Activated T-helper 9 cell treated with anti-CD3 and anti-CD28 coated beads, Interleukin-2, amount 50 U/mL, for 16 hours (primary cell): ENCODE measurements around the gene CDC42BPA.
"Not testable (repeated sequence)": the region's sequence is repeated elsewhere in the genome, so short reads cannot be mapped to it uniquely, and the experiment has no call there.

ENCODE experiments used
- DNase-seq: peaks from one replicate; pipeline ENCODE4 v3.0.0-alpha.2; 2020; ENCODE audit warnings: low read depth

Gene CDC42BPA

DNA sequence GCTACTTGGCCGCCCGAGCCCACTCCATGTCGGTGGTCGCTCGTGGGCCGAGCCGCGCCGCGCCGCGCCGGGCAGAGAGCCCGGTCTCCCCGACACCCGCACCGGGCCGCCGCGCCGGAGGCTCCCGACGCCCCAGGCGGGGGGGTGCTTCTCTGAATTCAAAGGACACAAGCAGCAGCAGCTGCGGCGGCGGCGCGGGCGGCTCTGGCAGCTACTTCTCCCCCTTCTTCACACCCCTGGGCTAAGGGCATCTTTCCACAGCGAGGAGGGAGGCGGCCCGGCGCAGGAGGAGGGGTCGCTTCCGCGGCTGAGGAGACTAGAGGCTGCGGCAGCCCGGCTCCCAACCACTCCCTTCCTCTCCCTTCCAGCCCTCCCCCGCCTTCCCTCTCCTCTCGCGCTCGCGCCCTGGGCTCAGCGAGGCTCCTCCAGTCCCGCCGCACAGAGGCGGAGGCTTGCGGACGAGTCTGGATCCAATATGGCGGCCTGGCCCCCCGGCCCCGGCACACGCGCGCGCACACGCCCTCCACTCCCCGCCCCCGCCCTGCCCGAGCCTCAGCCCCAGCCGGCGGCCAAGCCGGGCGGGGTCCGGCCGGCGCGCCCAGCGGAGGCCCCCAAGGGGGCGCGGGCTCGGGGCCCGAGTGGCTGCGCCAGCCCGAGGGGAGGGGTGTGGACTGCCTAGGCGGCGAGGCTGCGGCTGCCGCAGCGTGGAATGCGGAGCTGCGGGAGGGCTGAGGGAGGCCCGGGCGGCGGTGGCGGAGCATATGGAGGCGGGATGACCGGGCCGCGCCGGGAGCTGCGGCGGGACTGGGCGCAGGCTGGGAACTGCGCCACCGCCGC, at the start of gene CDC42BPA:
CDC42BPA (minus strand) TSS at position 477 of the 837 bp plus-strand sequence. CDS start 1,310 bp downstream, outside the sequence.
- DNase-seq, result no peak

DNA sequence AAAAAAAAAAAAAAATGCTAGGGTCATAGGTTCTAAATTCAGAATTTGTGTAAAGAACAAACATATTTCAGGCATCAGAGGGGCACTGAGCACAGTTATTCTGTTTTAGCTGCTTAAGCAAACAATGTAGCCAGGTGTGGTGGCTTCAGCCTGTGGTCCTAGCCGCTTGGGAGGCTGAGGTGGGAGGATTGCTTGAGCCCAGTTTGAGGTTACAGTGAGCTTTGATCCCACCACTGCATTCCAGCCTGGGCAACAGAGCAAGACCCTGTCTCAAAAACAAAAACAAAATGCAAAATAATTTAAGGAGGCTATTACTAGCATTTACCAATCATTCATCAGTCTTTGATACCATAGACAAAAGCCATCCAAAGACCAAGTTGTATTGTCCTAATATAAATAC, 49.7 kb upstream of the CDC42BPA start:
- no peak for DNase-seq

- no peak for DNase-seq
Observed at GRCh38 chr1:227365473-227366431, 47.5 kb upstream of the CDC42BPA start.

DNA sequence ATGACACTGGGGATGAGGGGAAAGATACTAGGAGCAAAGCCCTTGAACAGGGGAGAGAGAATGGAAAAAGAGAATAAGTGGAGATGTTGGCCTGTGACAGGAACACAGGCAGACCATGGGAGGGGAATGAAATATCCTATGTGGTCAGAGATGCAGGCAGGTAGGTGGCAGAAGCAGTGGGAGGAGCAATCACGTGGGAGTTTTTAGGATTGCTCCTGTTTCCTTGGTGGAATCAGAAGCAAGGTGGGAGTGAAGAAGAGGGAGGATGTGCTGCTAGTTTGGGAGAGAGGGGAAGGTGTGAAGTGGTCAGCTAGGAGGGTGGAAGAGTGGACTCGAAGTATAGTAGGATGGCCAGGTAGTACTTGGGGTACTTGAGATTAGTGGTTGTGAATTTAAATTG, 46.4 kb upstream of the CDC42BPA start:
- DNase-seq, result no peak

GRCh38 chr1:227363825-227364224, 45.5 kb upstream of the CDC42BPA start:
- no peak for DNase-seq

- no peak for DNase-seq
Observed at GRCh38 chr1:227362039-227362438, 43.7 kb upstream of the CDC42BPA start.

DNA sequence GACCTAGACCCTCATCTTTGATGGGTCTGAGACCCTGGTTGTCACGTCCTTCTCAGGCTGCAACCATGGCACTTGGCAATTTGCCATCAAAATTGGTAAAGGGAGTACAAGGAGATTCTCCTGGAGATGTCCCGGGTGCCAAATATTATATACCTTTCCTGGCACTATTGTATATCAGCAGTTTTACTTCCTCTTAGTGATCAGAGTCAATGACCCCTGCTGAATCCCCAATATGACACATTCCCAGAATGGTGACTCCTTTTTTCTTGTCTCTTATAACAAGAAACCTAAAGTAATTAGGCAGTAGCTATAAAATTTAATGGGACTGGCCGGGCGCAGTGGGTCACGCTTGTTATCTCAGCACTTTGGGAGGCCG, 39.6 kb upstream of the CDC42BPA start:
- no peak for DNase-seq

DNA sequence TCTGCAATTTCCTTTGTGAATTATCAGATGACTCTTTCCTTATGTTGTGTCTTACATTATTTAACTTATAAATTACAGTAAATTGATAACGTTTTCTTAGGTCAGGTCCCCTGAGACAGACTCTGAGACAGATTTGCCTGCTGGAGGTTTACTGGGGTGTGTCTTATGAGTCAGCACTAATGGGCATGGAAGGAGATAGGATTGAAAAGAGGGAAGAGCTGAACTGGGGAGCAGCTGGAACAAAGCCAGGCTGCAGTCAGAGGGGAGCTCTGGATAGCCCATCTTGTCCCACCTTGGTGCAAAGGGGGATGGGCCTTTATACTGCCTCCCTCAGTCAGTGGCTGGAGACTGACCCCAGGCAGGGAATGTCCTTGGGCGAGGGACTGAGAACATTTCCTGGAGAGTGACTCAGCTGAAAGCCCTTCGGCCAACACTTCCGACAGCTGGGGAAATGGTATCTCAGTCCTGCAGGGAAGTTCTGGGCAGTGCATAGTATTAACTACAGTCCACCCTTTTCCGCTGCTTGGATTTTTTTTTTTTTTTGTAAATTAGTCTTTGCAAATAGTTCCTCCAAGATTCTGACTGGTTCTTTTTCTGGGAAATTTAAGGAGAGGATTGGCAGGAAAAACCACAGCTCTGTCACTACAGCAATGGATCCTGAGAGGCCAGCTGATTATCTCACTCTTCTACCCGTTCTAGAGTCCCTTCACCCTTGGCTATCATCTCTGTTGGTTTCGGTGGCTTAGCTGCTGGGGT, 39.1 kb upstream of the CDC42BPA start:
- DNase-seq, result no peak

- no peak for DNase-seq
Observed at GRCh38 chr1:227356620-227357146, 38.4 kb upstream of the CDC42BPA start.

DNA sequence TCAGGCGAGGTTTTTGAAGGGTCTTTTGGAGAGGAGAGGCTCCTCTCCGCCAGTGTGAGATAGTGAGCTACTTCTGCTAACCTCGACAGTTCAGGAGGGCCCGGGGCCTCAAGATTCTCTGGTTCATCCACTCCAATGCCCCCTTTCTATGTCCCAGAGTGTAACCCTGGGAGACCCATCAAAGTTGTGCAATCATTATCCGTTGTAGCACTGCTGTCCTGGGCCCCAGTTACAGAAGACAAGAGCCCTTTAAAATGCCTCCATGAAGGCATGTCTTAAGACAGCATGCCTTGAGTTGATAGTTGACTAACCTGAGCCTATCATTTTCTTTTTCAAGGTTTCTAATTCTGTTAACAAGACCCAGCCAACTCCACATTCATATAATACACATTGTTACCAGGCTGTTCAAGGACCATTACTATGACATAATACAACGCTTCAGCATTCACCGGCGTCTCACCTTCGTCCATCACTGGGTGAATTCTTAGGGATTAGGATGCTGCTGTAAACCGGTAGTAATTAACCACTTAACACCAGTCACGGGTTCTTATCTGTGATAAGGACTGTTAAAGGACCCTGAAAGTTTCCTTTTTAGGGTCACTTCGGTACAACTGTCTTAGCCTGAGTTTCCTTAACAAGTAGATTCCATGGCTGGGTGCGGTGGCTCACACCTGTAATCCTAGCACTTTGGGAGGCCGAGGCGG, 37.4 kb upstream of the CDC42BPA start:
- DNase-seq, result no peak

DNA sequence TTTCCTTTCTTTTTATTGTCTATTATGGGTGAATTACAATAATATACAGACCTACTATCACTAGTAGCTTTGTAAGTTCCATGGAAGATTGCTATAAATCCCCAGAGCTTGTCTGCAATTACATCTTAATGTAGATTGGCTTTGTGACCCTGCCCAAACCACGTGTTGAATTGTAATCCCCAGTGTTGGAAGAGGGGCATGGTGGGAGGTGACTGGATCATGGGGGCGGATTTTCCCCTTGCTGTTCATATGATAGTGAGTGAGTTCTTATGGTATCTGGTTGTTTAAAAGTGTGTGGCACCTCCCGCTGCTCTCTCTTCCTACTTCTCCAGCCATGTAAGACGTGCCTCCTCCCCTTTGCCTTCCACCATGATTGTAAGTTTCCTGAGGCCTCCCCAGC, 34.9 kb upstream of the CDC42BPA start:
- no peak for DNase-seq

DNA sequence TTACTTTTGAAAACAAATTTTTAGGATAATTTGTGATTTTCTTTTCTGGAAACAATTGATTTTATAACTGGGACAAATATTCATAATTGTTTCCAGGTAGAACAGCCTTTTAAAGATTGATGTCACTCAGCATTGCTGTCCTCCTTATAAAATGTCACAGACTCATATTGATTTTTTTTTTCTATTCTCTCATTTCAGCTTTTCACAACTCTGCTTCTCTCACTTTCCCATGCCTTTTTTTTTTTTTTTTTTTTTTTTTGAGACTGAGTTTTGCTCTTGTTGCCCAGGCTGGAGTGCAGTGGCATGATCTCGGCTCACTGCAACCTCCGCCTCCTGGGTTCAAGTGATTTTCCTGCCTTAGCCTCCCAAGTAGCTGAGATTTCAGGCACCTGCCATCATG, 33.9 kb upstream of the CDC42BPA start:
- not testable (repeated sequence) for DNase-seq

GRCh38 chr1:227351443-227351842, 33.2 kb upstream of the CDC42BPA start:
- no peak for DNase-seq

GRCh38 chr1:227349967-227350366, 31.7 kb upstream of the CDC42BPA start:
- DNase-seq, result no peak

GRCh38 chr1:227343727-227344551, 25.6 kb upstream of the CDC42BPA start:
- DNase-seq, result no peak

- DNase-seq, result no peak
Observed at GRCh38 chr1:227343206-227343605, 24.9 kb upstream of the CDC42BPA start.

- DNase-seq, result no peak
Observed at GRCh38 chr1:227342075-227342829, 24.0 kb upstream of the CDC42BPA start.

DNA sequence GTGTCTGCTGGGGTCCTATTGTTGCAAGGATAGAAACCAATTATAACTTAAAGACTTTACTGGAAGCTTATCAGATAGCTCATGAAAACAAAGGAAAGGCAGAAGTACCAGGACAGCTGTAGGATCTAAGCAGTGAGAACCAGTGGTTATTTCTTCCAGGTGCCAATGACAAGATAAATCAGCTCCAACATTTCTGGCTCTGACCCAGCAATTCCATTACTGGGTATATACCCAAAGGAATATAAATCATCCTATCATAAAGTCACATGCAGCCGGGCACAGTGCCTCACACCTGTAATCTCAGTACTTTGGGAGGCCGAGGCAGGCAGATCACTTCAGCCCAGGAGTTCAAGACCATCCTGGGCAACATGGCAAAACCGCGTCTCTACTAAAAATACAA, 17.8 kb upstream of the CDC42BPA start:
- DNase-seq, result not testable (repeated sequence)

DNA sequence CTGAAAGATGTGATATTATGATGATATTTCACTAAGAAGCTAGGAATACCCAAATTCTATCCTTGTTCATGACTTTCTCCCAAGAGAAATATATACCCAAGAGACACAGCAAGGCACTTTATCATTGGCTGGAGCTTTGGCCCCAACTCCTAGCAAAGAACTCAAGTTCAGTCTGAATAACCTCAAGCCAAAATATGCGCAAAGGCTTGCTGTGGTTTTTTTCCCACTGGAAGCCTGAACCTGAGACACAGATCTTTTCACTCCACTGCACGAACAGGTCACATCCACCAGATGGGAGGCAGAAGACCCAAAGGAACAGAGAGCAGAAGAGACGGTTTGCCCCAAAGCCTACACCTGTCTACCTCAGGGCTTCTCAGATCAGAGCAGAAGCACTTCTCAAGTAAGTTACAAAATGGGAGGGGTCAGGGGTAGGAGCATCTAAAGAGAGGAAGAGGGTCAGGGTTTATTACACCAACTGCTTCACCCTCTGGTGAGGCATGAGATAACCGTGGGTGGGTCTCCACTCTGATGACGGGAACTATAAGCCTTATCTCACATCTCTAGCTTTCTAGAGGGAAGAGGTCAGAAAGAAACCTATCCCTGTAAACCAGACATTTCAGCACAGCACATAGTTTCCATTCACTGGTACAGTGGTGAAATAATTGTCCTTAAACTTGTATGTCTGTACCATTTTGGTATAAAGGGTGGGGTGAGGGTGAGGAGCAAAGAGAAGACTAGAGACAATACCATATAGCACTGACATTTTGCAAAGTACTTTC, 17.1 kb upstream of the CDC42BPA start:
- no peak for DNase-seq
